Stimulated activated CD4-positive, alpha-beta T cell treated with anti-CD3 and anti-CD28 coated beads, TNF-alpha, amount 100 ng/mL, for 4 hours (primary cell): ENCODE measurements around the gene MAP3K8.
"Not testable (repeated sequence)": the region's sequence is repeated elsewhere in the genome, so short reads cannot be mapped to it uniquely, and the experiment has no call there.

Experiments used
- DNase-seq, 3 experiments: peaks; one replicate each; pipeline ENCODE4 v3.0.0-alpha.2; 2020; ENCODE audit warnings: low read depth in 3 of 3

MAP3K8 gene

DNA sequence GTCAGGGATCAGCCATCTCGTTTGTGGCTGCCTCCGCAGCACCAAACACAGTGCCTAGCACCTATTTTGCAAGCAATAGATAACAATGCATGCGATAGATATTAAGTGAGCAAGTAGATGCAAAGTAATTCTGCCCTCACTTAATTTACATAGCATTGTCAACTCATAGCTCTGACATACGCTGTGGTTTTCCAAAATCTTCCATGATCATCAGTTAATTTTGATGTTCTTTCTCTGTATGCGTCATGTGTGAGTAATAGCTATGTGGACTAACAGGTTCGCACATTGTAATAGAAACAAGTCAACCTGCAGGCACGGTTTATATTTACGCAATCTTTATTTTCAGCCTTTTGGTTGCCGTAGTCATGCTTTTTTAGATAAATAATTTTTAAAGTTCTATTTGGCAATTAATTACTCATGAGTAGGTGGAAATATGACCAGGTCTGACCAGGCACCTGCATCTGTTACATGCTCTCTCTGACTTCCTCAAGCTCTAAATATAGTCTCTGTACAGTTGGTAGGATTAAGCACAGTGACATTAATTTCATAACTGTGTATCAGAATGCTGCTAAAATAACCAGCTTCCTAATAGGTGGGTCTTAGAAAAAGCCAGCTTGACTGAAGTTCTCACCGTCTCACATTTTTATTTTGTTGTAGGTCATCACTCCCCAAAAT is 13.3 kb downstream of the MAP3K8 start:
- DNase-seq, result no peak

DNA sequence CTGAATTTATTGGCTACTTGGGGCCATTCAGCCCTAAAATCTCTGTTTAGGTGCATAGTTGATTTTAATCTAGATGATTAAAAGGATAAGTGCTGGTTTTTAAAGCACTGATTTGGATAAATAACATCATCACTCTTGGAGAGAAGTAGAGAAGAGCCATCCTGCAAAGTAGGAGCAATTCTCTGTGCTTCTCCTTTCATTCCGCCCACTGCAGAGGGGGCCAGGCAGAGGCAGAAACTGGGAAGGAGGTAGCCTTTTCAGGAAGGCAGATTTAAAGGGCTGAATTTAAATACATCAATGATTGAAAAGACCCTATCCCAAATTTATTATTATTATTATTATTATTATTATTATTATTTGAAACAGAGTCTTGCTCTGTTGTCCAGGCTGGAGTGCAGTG is 14.1 kb downstream of the MAP3K8 start:
- no peak for DNase-seq

DNA sequence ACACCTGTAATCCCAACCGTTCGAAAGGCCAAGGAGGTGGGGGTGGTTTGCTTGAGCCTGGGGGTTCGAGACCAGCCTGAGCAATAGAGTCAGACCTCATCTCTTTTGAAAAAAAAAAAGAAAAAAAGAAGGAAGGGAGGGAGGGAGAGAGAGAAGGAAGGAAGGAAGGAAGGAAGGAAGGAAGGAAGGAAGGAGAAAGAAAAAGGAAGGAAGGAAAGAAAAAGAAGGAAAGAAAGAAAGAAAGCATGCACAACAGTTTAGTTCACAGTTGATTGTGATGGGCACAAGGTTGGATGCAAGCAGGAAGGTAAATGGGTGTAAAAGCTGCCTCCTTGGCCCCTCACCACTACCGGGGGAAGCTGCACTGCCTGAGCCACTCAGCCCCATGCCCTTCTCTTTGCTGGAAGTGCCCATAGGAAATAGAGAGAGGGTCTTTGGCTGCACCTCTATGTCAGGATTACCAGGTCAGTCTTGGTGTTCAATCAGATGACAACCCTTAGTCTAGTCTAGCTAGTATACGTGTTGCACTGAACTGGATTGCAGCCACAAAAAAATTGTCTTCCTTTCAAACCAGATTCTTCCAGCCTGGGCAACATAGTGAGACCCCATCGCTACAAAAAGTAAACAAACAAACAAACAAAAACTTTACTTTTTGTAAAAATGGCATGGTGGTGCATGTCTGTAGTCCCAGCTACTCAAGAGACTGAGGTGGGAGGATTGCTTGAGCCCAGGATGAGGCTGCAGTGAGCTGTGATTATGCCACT is 20.0 kb downstream of the MAP3K8 start:
- DNase-seq, result no peak

DNA sequence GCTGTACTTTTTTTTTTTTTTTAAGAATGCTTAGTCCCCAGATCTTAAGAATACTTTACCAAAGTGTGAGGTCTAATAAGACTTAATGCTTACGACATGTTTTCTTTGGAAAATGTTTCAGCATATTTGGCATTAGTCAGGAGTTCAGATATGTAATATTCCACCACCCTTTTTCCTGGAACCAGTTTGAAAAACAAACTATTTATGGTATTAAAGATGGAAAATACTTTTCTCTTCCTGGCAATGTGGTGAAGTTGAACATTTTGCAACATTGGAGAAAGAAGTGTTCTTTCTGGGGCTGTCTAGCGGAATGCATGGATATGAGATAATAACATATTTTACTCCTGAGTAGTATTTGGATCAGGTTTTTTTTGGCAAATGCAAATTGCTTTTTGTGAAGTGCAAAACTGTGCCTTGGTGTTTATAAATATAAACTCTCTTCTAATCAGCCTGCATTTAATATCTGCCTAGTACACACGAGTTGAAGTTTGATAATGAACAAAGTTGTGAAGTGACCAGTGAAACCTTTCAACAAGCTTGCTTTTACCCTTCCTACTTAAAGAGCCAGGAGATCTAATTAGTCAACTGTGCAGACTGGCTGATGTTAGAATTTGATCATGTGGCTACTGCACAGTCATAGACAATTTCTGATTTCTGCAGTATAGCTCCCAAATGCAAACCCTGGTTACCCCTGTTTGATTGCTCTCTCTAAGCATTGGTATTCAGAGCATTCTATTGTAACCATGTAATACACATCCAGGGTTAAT is 20.9 kb downstream of the MAP3K8 start:
- no peak for DNase-seq

DNA sequence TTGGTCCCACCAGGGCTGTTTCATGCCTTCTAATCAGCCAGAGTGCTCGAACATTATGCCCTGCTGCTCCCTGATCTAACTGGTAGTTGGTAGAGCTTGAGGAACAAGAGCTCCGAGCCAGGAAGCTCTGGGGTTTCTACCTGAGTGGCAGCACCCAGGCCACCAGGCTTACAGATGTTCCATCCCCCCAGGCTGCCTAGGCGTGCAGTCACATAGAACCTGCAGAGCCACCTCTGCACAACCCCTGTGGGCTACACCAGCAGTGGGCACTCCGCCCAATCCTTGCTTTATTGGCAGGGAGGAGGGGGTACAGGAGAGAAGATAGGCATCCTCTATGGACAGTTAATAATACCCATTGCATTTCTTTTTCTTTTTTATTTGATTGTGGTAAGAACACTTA is 21.8 kb downstream of the MAP3K8 start:
- no peak for DNase-seq

DNA sequence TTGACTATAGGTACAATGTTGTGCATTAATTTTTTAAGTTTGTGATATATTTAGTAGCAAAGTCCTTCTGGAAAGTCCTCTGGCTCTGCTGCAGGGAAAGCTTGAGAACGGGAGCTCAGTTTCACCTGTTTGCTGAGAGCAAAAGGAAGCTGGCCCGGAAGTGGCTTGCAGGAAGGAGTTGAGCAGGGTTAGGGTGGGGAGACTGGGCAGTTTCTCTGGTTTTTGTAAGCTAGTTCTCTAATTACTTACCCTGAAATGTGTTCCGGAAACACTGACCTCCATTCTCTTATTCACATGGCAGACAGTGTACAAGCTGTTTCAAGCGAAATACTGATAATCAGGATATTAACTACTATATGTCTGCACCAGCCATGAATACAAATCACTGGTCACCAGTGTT is 22.3 kb downstream of the MAP3K8 start:
- DNase-seq, result no peak

DNA sequence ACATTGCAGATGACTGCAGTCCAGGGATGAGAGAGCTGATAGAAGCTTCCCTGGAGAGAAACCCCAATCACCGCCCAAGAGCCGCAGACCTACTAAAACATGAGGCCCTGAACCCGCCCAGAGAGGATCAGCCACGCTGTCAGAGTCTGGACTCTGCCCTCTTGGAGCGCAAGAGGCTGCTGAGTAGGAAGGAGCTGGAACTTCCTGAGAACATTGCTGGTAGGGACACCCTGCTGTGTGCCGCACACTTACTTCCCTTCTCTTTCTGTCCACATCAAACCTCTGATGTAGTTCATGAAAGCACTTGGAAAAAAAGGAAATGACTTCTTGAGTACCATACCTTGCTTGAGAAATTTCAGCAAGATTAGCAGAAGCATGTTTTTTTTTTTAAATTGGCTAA is 25.3 kb downstream of the MAP3K8 start:
- DNase-seq, result no peak

DNA sequence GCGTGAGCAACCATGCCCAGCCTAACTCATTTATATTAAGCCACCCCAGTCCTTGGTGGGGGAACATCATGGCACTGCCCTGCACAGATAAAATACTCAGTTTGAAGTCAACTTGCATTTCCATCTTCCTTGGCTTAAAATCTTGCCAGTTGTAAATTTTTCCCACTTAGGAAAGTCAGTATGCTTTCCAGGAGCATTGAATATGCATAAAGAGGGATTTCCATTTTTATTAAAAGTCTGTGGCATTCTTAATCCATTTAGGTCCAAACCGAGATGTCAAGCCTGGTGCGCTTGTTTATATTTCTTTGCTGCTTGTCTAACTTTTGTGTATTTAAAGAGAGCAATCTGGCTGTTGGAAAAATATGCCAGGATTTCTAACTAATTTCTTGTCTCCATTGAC is 26.1 kb downstream of the MAP3K8 start:
- no peak for DNase-seq

DNA sequence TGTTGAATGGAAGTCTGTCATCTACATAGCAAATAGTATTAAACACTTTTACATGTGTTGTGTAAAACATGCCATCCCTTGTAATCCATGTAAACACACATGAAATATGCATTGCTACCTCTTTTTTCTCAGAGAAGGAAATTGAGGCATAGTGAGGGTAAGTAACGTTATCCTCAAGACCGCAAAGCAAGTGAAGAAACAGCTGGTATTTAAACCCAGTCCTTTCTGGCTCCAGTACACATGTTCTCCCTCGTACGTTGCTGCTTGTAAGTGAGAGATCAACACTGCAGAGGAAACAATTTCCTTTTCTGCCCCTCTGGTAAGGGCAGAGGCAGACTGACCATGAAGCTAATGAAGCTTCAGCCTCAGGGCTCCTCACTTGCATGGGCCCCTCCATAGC is 28.5 kb downstream of the MAP3K8 start:
- DNase-seq, result no peak

DNA sequence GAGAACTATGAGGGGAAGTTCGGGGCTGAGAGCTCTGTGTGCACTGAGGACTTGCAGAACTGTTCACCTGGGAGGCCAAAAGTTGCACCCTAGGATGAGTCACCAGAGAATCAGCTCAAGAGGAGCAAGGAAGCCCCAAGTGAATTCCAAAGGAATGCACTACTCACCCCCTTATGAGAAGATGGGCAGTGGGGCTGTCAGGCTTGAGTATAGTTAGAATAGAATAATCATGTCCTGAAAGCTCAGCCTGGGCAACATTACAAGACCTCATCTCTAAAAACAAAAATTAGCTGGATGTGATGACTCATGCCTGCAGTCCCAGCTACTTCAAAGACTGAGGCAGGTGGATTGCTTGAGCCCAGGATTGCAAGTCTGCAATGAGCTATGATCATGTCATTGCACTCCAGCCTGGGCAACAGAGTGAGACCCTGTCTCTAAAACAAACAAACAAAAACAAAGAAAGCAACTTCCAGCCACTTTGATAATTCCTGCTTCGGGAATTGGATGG is 30.0 kb downstream of the MAP3K8 start:
- no peak for DNase-seq

DNA sequence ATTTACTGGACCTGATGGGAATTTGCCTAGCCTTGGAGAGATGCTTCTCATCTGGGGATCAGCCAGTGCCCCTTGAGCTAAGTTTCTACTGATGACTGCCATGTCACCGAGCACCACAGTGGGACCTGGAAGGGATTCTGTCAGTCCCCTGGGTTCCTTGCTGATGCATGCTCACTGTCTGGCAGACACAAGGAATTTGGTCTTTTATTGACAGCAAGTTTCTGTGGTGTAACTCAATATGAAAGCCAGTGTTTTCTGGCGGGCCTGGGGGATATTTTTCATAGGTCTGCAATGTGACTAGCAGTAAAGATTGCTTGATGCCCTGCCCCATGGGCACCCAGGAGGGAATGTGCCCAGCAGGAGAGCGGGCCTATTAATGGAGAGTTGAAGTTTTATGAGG is 30.7 kb downstream of the MAP3K8 start:
- DNase-seq, result no peak

DNA sequence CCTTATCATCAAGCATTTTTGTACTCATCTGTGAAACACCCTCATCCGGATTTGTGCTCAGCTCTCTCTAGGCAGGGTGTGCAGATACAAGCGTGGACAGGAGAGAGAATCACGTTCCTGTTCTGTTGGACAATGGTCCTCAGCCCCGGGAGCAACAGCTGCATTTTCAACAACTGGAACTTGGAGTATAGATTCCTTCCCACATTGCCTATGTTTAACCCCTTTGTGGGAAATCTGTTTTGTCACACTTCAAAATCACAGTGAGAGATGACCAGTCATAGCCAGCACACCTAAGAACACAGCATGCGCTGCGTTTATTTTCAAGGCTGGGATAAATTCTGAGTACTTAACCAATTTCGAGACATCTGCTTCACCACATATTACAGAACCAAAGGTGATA is 32.5 kb downstream of the MAP3K8 start:
- DNase-seq, result no peak

DNA sequence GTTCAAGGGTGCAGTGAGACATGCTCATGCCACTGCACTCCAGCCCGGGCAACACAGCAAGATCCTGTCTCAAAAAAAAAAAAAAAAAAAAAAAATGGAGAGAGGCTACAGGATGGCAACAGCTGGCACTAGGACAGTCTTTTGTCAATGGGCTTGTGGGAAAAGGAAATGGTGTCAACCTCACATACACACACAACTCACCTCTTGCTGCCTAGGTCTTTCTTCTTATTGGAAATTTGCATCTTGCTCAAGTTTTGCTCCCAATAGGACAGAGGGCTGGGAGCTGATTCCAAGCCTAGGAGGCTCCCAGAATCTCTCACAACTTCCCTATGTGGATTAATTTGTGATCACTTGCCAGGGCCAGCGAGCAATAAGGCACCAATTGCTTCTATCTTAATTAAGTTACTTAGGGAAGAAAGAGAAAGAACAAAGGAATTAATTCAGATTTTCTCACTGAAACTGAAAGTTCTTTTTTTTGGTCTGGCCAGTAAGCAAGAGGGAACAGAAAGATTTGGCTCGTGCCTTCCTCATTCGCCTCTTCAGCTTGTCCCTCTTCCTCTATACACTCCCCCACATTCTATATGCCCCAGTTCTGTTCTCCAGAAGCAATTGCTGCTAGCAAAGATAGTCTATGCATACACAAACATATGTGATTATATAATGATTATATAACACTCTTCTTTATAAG is 33.8 kb downstream of the MAP3K8 start:
- no peak for DNase-seq

DNA sequence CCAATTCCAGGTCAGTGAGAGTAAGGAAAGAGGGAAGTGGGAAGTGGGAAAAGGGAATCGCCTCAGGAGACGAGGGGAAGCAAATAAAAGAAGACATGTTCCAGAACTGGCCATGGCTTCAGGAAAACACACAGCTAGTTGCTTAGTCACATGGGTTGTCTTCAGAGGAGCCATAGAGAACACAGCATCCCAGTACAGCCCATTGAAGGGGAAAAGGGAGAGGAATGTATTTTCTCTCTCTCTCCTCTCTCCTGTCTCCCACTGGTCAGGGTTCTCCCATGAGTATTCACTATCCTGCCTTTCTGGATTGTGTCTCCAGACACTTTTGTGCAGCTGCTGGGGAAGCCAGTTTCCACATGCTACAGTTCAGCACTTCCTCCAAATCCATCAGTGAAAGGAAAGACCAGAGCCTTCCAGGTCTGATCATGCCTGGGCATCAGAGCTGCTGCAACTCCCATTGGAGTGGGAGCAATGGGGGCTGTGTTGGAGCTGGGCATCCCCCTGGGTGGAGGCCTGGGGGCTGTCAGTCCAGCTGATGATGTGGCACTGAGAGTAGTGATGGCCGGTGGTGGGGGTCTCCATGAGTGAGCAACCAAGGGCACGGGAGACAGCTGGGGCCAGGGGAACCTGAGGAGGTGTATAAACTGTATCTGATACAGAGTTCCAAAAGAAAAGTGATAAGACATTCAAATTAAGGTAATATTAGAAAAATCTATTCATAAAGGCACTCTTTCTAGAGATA is 38.6 kb downstream of the MAP3K8 start:
- no peak for DNase-seq

DNA sequence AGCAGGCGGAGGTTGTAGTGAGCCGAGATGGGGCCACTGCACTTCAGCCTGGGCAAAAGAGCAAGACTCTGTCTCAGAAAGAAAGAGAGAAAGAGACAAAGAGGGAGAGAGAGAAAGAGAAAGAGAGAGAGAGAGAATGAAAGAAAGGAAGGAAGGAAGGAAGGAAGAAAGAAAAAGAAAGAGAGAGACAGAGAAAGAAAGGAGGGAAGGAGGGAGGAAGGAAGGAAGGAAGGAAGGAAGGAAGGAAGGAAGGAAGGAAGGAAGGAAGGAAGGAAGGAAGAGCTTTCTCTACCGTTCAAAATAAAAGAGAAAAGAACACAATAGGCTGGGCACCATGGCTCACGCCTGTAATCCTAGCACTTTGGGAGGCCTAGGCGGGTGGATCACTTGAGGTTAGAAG is 41.5 kb downstream of the MAP3K8 start:
- not testable (repeated sequence) for DNase-seq

DNA sequence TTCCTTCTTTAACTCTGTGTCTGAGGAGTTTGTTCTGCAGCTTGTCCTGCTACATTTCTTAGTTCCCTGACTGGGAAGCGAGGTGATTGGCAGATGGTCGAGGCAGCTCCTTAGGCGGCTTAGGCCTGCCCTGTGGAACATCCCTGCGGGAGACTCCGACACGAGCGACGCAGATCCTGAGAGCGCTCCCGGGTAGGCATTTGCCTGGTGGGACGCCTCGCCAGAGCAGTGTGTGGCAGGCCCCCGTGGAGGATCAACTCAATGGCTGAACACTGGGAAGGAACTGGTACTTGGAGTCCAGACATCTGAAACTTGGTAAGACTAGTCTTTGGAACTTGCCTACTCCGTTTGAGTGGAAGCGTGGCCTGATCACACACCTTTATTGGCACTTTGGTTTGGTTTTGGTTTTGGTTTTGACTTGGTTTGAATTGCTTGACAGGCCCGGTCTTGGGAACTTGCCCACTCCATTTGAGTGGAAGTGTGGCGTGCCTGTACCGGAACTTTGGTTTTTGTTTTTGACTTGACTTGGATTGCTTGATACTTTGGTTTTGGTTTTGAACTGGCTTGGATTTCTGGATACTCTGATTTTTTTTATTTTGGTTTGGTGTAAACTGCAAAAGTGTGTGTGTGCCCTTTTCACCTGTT is 42.6 kb downstream of the MAP3K8 start:
- DNase-seq, result no peak

DNA sequence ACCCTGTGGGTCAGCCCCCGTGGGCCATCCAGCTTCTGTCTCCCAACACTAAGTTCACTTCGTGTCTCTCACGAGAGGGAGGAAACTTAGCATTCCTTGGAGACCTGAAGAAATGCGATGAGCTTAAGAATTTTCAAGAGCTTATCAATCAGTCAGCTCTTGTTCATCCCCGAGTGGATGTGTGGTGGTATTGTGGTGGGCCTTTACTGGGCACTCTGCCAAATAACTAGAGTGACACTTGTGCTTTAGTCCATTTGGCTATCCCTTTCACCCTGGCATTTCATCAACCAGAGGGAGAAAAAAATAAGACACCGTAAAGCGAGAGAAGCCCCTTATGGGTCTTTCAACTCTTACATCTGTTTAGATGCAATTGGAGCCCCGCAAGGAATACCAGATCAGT is 45.5 kb downstream of the MAP3K8 start:
- DNase-seq, result not testable (repeated sequence)

DNA sequence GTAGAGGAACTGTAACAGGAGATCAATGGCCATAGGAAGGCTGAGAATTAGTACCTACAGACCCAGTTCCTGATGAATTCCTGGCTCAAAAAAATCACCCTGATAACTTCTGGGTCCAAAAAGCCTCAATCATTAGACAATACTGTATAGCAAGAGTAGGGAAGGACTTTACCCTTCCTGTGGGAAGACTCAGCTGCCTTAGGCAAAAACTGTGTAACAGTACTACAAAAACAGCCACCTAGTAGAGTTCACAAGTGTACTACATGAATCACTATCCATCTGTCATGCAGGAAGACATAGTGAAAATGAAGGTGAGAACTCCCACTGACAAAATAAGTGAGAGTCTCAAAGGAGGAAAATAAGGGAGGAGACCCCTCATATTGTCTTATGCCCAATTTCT is 47.6 kb downstream of the MAP3K8 start:
- DNase-seq, result no peak

DNA sequence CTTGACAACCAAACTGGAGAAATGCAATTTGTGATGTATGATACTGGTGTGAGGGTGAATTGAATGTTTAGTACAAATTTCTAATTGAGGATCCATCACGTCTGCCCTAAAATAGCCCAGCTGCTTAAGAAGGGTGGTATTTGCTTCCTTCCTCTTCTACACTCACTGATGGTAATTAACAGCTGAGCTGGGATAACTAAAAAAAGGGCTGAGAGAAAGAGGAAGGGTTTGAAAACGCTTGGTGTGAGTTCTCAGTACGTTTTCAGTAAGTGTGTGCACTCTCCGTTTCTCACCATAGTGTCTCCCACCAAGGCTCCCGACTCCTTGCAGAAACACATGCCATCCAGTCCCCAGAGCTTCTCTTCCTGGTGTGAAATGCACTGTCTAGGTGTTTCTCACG is 54.3 kb downstream of the MAP3K8 start:
- no peak for DNase-seq

DNA sequence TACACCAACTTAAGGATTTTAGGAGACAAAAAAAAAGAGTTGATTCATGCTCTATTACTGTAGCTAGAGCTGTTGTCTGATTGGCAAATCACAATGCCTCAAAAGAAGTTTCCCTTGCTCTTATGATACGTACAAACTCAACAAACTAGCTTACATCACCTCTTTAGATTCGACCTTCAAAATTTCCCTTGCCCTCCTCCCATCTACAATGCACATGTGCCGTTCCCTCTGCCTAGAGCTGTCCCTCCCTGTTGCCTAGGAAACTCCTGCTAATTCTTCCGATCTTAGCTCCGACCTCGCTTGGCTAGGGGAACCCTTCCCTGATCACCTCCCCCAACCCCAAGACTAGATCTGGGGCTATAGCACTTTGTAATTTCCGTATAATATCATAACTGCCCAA is 55.4 kb downstream of the MAP3K8 start:
- DNase-seq, result no peak
